ENCODE measurements around the gene NFATC2.

GRCh38 chr20:51425347-51426106 lies 117.0 kb downstream of the NFATC2 start:
- TF ChIP-seq, protein P1, sequence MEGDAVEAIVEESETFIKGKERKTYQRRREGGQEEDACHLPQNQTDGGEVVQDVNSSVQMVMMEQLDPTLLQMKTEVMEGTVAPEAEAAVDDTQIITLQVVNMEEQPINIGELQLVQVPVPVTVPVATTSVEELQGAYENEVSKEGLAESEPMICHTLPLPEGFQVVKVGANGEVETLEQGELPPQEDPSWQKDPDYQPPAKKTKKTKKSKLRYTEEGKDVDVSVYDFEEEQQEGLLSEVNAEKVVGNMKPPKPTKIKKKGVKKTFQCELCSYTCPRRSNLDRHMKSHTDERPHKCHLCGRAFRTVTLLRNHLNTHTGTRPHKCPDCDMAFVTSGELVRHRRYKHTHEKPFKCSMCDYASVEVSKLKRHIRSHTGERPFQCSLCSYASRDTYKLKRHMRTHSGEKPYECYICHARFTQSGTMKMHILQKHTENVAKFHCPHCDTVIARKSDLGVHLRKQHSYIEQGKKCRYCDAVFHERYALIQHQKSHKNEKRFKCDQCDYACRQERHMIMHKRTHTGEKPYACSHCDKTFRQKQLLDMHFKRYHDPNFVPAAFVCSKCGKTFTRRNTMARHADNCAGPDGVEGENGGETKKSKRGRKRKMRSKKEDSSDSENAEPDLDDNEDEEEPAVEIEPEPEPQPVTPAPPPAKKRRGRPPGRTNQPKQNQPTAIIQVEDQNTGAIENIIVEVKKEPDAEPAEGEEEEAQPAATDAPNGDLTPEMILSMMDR (IDR thresholded peaks at IDR 0.05; ENCODE audit: poor library complexity), result no peak
- no peak for TF ChIP-seq EZH2phosphoT487 (IDR thresholded peaks at IDR 0.05; ENCODE audit: low read depth, severe bottlenecking, unreplicated experiment)
